Myometrial cell (primary cell): ENCODE measurements around the gene GABRG3. TPM values are rescaled to one million over a fixed set of nuclear protein-coding genes. Genes with fewer than 3 reads are reported as not detected.

ENCODE experiments used
- total RNA-seq: library from RNA; depleted of rRNA; stranded (reverse); fragments of >200 nt; gene quantifications from 2 replicates; pipeline ENCODE4 v1.2.3, GENCODE V29; 2015

Gene GABRG3
- not detected in 2 replicates for total RNA-seq

DNA sequence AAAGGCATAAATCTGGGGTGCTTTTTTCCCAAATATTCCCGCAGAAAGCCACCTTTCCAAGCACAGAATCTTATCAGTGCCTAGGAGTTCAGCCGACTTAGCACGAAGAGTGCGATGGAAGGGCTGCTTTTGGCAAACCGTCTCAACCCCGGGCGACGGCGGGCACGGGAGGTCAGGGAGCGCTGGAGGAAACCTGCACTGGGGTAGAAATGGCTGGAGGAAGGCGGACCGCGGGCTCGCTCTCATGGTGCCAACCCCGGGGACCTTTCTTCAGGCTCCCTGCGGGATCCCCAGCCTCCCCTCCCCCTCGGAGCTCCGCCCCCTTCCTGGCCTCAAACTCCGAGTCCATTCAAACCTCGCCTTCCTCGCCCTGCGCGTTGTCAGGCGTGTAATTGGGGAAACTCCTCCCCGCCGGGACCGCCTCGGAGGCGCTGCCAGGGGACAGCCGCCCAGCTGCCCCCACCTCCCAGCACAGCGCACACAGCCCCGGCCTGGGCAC lies at the start of gene GABRG3:
Gene GABRG3, plus strand, starts transcription at position 470 of the 499 bp plus-strand sequence.

Other genes starting within 250 kb of the GABRG3 start
- gene GABRB3, start 198.1 kb upstream of the GABRG3 start, total RNA-seq: 0.29 and 0.71 TPM in 2 replicates
- not detected in 2 replicates for gene GABRA5, start 104.1 kb upstream of the GABRG3 start, total RNA-seq